GM18502 (cell line): ENCODE results near the gene WDFY4.

Experiments used
- ATAC-seq: cut with Tn5 transposase; IDR thresholded peaks from one replicate; pipeline ENCODE4 v1.9.1; 2021; ENCODE audit warnings: mild to moderate bottlenecking; ENCODE audit not compliant: unreplicated experiment, poor library complexity

WDFY4 gene

GRCh38 chr10:48767373-48768143 lies 82.9 kb downstream of the WDFY4 start:
- ATAC-seq, result no peak

- no peak for ATAC-seq
These were observed 83.6 kb downstream of the WDFY4 start for GRCh38 chr10:48768144-48768766.

GRCh38 chr10:48768926-48769325 lies 84.3 kb downstream of the WDFY4 start:
- ATAC-seq, result no peak

GRCh38 chr10:48769706-48770435 lies 85.2 kb downstream of the WDFY4 start:
- ATAC-seq, result no peak

DNA sequence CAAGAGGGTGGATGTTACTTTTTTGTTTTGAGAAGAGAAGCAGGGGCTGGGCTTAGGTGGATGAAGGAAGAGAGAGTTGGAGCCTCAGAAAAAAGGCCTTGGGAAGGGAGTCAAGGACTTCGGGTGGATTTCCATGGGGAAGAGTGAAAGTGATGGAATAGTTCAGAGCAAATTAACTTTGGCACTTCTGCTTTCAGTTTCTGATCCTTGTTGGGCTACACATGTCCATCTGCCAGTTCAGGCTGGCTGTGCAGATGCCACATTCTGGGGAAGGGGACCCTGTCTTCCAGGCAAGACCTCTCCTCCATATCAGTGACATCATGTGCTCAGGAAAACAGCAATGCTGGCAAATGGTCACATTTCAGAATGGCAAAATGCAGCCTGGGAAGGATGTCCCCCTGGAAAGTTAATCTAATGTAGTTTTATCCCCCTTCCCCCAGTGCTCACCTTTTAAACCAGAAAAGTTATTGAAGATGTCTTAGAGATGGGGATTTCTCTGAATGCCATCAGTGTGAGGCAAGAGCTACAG lies 86.0 kb downstream of the WDFY4 start:
- ATAC-seq, result no peak

DNA sequence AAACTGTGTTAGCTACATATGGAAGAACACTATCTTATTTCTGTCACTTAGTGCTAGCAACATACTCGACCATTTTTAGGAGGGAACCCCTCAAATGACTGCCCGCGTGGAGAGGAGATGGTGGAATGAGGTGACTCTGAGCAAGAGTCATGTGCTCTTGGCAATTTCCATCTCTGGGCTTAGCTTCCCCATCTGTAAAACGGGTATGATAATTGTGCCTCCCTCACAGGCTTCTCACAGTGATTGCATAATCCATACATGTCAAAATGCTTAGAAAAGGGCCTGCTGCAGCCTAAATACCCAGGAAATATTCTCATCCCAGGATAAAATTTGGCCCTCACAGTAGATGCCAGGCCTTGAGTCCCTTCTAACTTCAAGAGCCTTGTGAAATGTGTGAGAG lies 86.6 kb downstream of the WDFY4 start:
- no peak for ATAC-seq

- no peak for ATAC-seq
These were observed 87.4 kb downstream of the WDFY4 start for GRCh38 chr10:48772059-48772458.

GRCh38 chr10:48773580-48773979 lies 88.9 kb downstream of the WDFY4 start:
- no peak for ATAC-seq

DNA sequence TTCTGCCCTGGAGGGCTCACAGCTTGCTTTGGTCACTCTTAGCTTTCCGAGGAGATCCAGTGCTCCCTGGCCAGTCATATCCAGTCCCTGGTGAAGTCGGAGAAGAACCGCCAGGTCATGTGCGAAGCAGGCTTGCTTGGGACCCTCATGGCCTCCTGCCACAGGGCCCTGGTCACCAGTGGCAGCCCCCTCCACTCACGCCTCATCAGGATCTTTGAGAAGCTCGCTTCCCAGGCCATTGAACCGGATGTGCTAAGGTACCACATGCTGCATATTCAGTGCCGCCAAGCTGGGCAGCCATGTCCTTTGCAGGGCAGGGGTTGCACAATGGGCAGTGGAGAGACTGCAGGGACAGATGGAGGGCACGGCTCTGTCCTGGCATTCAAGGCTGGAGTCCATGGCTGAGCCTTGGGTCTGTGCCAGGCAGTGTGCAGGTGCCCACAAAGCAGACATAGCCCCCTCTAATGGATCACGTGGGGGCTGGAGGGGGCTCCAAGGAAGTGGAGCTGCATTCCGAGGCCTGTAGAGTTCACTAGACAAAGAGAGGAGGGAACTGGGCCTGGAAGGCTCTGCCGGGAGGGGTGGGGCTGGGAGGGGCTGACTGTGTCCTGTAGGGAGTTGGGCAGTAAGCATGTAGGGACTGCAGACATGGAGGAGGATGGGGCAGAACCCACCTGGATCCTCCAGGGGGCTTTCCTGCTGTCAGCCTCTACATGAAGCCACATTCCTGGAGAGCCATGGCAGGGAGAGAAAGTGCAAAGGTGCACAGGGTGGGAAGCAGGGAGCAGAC lies 89.9 kb downstream of the WDFY4 start:
- ATAC-seq, result no peak

DNA sequence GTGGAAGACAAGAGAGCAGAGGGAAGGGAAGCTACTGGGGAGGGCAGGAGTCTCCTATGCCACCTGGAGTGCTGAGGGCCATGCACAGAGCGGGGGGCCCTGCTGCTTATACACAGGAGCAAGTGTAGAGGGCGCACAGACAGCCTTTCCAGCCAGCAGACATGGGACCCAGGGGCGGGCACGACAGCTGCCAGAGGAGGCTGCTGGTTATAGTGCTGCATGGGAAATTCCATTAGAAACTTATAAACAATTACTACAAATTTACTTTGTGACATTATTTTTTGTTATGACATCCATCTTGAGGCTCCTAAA lies 90.5 kb downstream of the WDFY4 start:
- no peak for ATAC-seq

GRCh38 chr10:48776005-48776522 lies 91.4 kb downstream of the WDFY4 start:
- no peak for ATAC-seq

GRCh38 chr10:48776528-48776927 lies 91.9 kb downstream of the WDFY4 start:
- no peak for ATAC-seq

DNA sequence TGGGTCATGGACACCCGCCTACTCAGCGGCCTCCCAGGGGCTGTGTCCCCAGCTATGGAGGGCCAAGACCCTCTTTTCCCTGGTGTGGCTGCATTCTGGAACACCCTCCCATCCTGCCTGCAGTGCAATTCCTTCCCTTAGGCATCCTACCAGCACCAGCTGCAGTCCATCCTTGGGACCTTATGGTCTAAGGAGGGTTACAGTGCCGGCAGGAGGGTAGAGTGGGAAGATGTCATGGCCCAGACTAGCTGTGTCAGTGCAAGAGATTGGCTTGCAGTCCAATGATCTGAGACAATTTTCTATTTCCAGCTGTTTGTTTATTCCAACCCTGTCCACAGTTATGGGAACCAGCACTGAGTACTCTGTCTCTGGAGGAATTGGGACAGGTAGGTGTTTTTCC lies 92.4 kb downstream of the WDFY4 start:
- ATAC-seq, result no peak

GRCh38 chr10:48778193-48778857 lies 93.7 kb downstream of the WDFY4 start:
- ATAC-seq, result no peak

DNA sequence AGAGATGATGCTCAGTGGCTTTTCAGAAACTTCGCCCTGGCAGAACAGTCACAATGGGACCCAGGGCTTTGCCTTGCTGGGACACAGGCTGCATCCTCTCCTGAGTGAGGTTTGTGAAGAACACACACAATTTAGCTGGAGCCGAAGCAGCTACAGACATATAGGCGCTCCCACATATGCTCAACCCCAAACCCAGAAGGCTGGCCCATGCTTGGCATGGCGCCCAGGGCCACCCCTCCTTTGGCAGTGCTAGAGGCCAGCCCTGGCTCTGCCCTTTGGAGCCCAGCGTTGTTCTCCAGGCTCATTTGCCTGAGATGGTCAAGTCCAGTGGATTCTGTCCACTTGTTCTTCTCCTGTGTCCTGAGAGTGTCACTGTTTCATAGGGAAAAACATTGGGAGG lies 94.4 kb downstream of the WDFY4 start:
- no peak for ATAC-seq

- no peak for ATAC-seq
These were observed 95.0 kb downstream of the WDFY4 start for GRCh38 chr10:48779546-48780152.

GRCh38 chr10:48780341-48780740 lies 95.7 kb downstream of the WDFY4 start:
- ATAC-seq, result no peak

- ATAC-seq, result no peak
These were observed 97.7 kb downstream of the WDFY4 start for GRCh38 chr10:48782386-48782785.

- no peak for ATAC-seq
These were observed 99.4 kb downstream of the WDFY4 start for GRCh38 chr10:48784031-48784430.
